Measurements from ENCODE around the gene NDUFA8. TPM values are rescaled to one million over a fixed set of nuclear protein-coding genes. Genes with fewer than 3 reads are reported as not detected.

Gene NDUFA8
- total RNA-seq, 1 experiment from 2014 or later, result 84.6 TPM

DNA sequence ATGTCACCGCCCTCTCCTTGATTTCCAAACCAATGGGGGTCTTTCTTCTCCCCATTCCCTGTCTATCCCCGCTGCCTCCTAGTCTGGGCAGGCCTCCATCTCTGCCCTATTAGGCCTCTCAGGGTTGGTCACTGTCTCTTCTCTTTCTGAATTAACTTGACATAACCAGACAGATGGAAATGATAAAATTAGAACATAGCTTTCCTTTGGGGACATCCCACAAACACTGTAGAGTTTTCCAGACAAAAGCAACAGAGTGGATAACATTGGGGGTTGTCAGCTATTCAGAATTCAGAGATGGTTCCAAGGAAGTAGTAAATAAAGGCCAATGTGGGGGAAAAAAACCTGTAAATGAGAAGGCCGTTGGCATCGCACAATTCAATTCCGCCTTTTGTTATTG, 44.5 kb upstream of the NDUFA8 start:
- CTCF ChIA-PET, result no interaction called here
- POLR2A ChIA-PET (ENCODE audit: unreplicated experiment), result no interaction called here
- H3K4me1 ChIP-seq (replicated peaks; ENCODE audit: insufficient read depth), result no peaks in the 10 kb centered on the region

DNA sequence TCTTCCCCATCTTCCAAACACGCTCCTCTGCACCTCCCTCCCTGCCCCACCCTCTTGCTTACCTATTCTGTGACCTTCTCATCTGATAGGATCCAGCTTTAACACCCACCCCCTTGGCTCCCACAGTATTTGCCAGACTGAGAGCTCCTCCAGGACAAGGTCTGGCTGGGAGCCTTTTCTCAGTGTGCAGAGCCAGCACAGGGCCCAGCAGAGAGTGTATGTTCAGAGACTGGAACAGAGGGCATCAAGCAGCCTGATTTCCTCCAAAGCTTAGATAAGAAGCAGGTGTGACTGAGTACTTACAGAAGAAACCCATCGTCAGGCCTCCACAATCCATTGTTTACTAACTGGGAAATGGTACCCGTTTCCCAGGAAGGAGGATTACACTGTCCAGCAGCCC, 42.5 kb upstream of the NDUFA8 start:
- H3K4me1 ChIP-seq (replicated peaks; ENCODE audit: insufficient read depth), result no peaks in the 10 kb centered on the region
- H2AFZ ChIP-seq, result no peak overlapping the region
- ChIA-PET CTCF (no interaction called here), POLR2A (ENCODE audit: unreplicated experiment) (no interaction called here)
- H3F3A ChIP-seq (ENCODE audit: insufficient read depth, low read depth), result no peaks in the 10 kb centered on the region
- H3K27me3 ChIP-seq (ENCODE audit: insufficient read depth, low read depth), result peaks cover 29% of the 10 kb centered on the region
- no peak overlapping the region for H3K4me3 ChIP-seq
- no peaks in the 10 kb centered on the region for H3K9me3 ChIP-seq (ENCODE audit: insufficient read depth, low read depth)
- no peak overlapping the region for H3K4me2 ChIP-seq
- H4K20me1 ChIP-seq (ENCODE audit: insufficient read depth), result no peaks in the 10 kb centered on the region
- intact Hi-C loops (cut with micrococcal nuclease; ENCODE audit: unreplicated experiment), result no loop called here
- no peaks in the 10 kb centered on the region for H3K9me2 ChIP-seq (ENCODE audit: insufficient read depth)
- DNase-seq, result no peak
- H3K36me3 ChIP-seq (ENCODE audit: low read depth), result no peaks in the 10 kb centered on the region
- H3K79me2 ChIP-seq (ENCODE audit: low read depth), result no peaks in the 10 kb centered on the region
- TF ChIP-seq EZH2 (IDR thresholded peaks at IDR 0.05; ENCODE audit: low read depth), result no peak
- no peak overlapping the region for H3K27ac ChIP-seq
- no TSS peak for BruUV-seq (replicated peaks)

More for the DNA sequence above, 44.5 kb upstream of the NDUFA8 start:
- intact Hi-C loops (cut with micrococcal nuclease; ENCODE audit: unreplicated experiment), result no loop called here
- H3K36me3 ChIP-seq (ENCODE audit: low read depth), result no peaks in the 10 kb centered on the region
- H3K27me3 ChIP-seq (ENCODE audit: insufficient read depth, low read depth), result peaks cover 29% of the 10 kb centered on the region
- no peak overlapping the region for H2AFZ ChIP-seq
- H3K9me3 ChIP-seq (ENCODE audit: insufficient read depth, low read depth), result no peaks in the 10 kb centered on the region
- no peak overlapping the region for H3K4me2 ChIP-seq
- no peaks in the 10 kb centered on the region for H4K20me1 ChIP-seq (ENCODE audit: insufficient read depth)
- no peaks in the 10 kb centered on the region for H3K9me2 ChIP-seq (ENCODE audit: insufficient read depth)
- TF ChIP-seq, protein P1, sequence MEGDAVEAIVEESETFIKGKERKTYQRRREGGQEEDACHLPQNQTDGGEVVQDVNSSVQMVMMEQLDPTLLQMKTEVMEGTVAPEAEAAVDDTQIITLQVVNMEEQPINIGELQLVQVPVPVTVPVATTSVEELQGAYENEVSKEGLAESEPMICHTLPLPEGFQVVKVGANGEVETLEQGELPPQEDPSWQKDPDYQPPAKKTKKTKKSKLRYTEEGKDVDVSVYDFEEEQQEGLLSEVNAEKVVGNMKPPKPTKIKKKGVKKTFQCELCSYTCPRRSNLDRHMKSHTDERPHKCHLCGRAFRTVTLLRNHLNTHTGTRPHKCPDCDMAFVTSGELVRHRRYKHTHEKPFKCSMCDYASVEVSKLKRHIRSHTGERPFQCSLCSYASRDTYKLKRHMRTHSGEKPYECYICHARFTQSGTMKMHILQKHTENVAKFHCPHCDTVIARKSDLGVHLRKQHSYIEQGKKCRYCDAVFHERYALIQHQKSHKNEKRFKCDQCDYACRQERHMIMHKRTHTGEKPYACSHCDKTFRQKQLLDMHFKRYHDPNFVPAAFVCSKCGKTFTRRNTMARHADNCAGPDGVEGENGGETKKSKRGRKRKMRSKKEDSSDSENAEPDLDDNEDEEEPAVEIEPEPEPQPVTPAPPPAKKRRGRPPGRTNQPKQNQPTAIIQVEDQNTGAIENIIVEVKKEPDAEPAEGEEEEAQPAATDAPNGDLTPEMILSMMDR (conservative IDR thresholded peaks at IDR 0.05), result no peak
- TF ChIP-seq EZH2 (IDR thresholded peaks at IDR 0.05; ENCODE audit: low read depth), result no peak
- no peak overlapping the region for H3K27ac ChIP-seq
- no TSS peak for BruUV-seq (replicated peaks)
- no peak overlapping the region for H3K4me3 ChIP-seq
- DNase-seq, result no peak
- no peaks in the 10 kb centered on the region for H3F3A ChIP-seq (ENCODE audit: insufficient read depth, low read depth)
- no peaks in the 10 kb centered on the region for H3K79me2 ChIP-seq (ENCODE audit: low read depth)

DNA sequence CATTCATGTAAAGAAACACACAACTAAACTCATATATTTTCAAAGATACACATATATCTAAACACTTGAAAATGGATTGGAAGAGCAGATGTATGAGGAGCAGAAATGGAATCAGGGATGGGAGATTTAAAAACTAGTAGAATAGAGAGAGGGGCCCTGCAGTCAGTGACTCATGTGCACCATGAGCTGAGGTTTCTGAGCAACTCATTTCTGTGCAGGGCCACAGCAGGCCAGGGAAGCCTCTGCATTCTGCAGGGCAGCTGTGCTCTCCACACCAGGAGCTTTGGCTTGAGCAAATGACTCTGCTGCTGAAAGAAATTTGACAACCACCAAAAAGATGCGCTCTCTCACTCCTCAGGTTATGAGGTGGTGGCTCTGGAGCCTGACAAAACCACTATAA, 42.1 kb upstream of the NDUFA8 start:
- no peaks in the 10 kb centered on the region for H3F3A ChIP-seq (ENCODE audit: insufficient read depth, low read depth)
- no peak overlapping the region for H3K4me3 ChIP-seq
- H3K36me3 ChIP-seq (ENCODE audit: low read depth), result no peaks in the 10 kb centered on the region
- no peaks in the 10 kb centered on the region for H3K4me1 ChIP-seq (replicated peaks; ENCODE audit: insufficient read depth)
- H3K27me3 ChIP-seq (ENCODE audit: insufficient read depth, low read depth), result peaks cover 30% of the 10 kb centered on the region
- BruUV-seq (replicated peaks), result no TSS peak
- no peaks in the 10 kb centered on the region for H4K20me1 ChIP-seq (ENCODE audit: insufficient read depth)
- no peak overlapping the region for H3K4me2 ChIP-seq
- TF ChIP-seq, protein P1 (conservative IDR thresholded peaks at IDR 0.05), result no peak
- no peak for TF ChIP-seq EZH2 (IDR thresholded peaks at IDR 0.05; ENCODE audit: low read depth)
- H3K9me3 ChIP-seq (ENCODE audit: insufficient read depth, low read depth), result no peaks in the 10 kb centered on the region
- no peak overlapping the region for H3K27ac ChIP-seq
- DNase-seq, result no peak
- no peak overlapping the region for H2AFZ ChIP-seq
- H3K79me2 ChIP-seq (ENCODE audit: low read depth), result no peaks in the 10 kb centered on the region
- ChIA-PET CTCF (no interaction called here), POLR2A (ENCODE audit: unreplicated experiment) (no interaction called here)
- intact Hi-C loops (cut with micrococcal nuclease; ENCODE audit: unreplicated experiment), result no loop called here
- no peaks in the 10 kb centered on the region for H3K9me2 ChIP-seq (ENCODE audit: insufficient read depth)

DNA sequence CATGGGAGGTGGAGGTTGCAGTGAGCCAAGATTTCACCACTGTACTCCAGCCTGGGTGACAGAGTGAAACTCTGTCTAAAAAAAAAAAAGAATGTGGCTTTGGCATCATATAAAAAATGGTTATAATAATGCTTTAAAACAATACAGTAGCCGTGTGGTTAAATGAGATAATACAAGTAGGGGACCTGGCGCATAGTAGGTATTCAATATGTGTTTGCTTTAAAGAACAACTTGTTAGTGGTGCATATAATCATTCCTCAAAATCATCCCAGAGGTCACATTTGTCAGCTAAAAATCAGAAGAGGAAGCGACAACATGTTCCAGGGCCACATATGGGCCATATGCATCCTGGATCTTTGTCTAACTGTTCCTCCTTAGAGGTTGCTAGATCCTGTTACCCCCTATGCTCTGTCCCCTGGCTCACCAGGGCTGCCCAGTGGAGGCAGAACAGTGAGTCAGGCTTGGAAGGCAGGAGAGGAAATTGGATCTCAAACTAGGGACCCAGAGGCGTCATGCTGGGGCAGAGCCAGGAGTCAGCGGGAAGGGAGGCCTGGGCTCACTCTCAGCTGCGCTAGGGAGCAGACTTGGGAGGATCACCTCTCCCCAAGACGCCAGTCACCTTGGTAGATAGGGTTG, 41.5 kb upstream of the NDUFA8 start:
- no peaks in the 10 kb centered on the region for H3K9me2 ChIP-seq (ENCODE audit: insufficient read depth)
- TF ChIP-seq, protein P1 (conservative IDR thresholded peaks at IDR 0.05), result no peak
- TF ChIP-seq EZH2 (IDR thresholded peaks at IDR 0.05; ENCODE audit: low read depth), result no peak
- H3K27me3 ChIP-seq (ENCODE audit: insufficient read depth, low read depth), result peaks cover 27% of the 10 kb centered on the region
- no peak overlapping the region for H3K27ac ChIP-seq
- DNase-seq, result no peak
- no peaks in the 10 kb centered on the region for H3K9me3 ChIP-seq (ENCODE audit: insufficient read depth, low read depth)
- CTCF ChIA-PET, result no interaction called here
- intact Hi-C loops (cut with micrococcal nuclease; ENCODE audit: unreplicated experiment), result no loop called here
- no TSS peak for BruUV-seq (replicated peaks)
- H3K36me3 ChIP-seq (ENCODE audit: low read depth), result no peaks in the 10 kb centered on the region
- POLR2A ChIA-PET (ENCODE audit: unreplicated experiment), result no interaction called here
- no peak overlapping the region for H3K4me3 ChIP-seq
- H3K79me2 ChIP-seq (ENCODE audit: low read depth), result no peaks in the 10 kb centered on the region
- H3K4me1 ChIP-seq (replicated peaks; ENCODE audit: insufficient read depth), result no peaks in the 10 kb centered on the region
- no peaks in the 10 kb centered on the region for H4K20me1 ChIP-seq (ENCODE audit: insufficient read depth)
- H3K4me2 ChIP-seq, result no peak overlapping the region
- no peak overlapping the region for H2AFZ ChIP-seq
- no peaks in the 10 kb centered on the region for H3F3A ChIP-seq (ENCODE audit: insufficient read depth, low read depth)

All from PC-9 (cell line).